Right lobe of liver (tissue), 6 donors: ENCODE data around the gene PALM3. TPM values are rescaled to one million over a fixed set of nuclear protein-coding genes. Genes with fewer than 3 reads are reported as not detected.
A peak's percentile ranks its signal among the peaks of the same experiment; 100 is the strongest.

Experiments used
- ATAC-seq, 4 donors: fragments of 200-7000 bp; cut with Tn5 transposase; one replicate each; pipeline ENCODE4 v1.9.1; 2020; ENCODE audit warnings: mild to moderate bottlenecking in 4 of 4, moderate library complexity in 4 of 4
- DNase-seq, 3 donors: peaks; one replicate each; pipeline ENCODE4 v3.0.0-alpha.2; 2020
- H3K27ac ChIP-seq, 3 donors: fragments of 200-600 bp; one replicate each; pipeline ENCODE4 v1.8.0; 2022
- H3K27me3 ChIP-seq, 2 donors: fragments of 200-600 bp; one replicate each; pipeline ENCODE4 v1.8.0; 2022
- H3K36me3 ChIP-seq, 4 donors: fragments of 200-600 bp; sonication (generic) in 1 of 4; one replicate each; pipeline versions ENCODE4 v1.5.1 to v1.8.0; 2017 to 2022; ENCODE audit warnings: control low read depth in 1 of 4
- H3K4me1 ChIP-seq, 4 donors: fragments of 200-600 bp; sonication (generic) in 1 of 4; one replicate each; pipeline versions ENCODE4 v1.5.1 to v1.8.0; 2017 to 2022; ENCODE audit warnings: control low read depth in 1 of 4
- H3K4me3 ChIP-seq, 3 donors: fragments of 200-600 bp; one replicate each; pipeline ENCODE4 v1.8.0; 2022
- H3K9me3 ChIP-seq, 4 donors: fragments of 200-600 bp; sonication (generic) in 1 of 4; one replicate each; pipeline versions ENCODE4 v1.5.1 to v1.8.0; 2017 to 2022; ENCODE audit warnings: control low read depth in 1 of 4
- CTCF ChIP-seq, 4 donors: fragments of 200-600 bp in 3 of 4; fragments of 450-650 bp in 1 of 4; IDR thresholded peaks; one replicate each; pipeline versions ENCODE4 v1.5.1 to v1.8.0; 2016 to 2022; ENCODE audit warnings: antibody characterized with exemption in 4 of 4, mild to moderate bottlenecking in 2 of 4
- POLR2A ChIP-seq: fragments of 450-650 bp; IDR thresholded peaks from one replicate; pipeline ENCODE4 v1.6.1; 2017; ENCODE audit warnings: antibody characterized with exemption, mild to moderate bottlenecking
- WGBS: methylation state at CpG from one replicate; pipeline ENCODE4 v1.1.6; 2018; ENCODE audit warnings: low coverage, low lambda C conversion rate; ENCODE audit not compliant: insufficient coverage; ENCODE audit errors: missing lambda C conversion rate; 5-methylcytosine and 5-hydroxymethylcytosine counted together
- intact Hi-C, 2 donors: fragments of 100-400 bp; cut with DNase I; formaldehyde crosslinking; loops; one replicate each; pipeline versions ENCODE4 v1.11.2 to v1.14.1; 2022
- total RNA-seq, 6 experiments: library from RNA; depleted of rRNA in 2 of 6; stranded (reverse); fragments of >200 nt in 2 of 6; fragmentation: NEBNext Ultra II Directional in 3 of 6; extraction: Animal tissue kit (Norgen Biotek cat#: 25700) in 3 of 6; gene quantifications; one replicate each; pipeline versions ENCODE4 v1.1.0 to v1.2.4, GENCODE V29; 2016 to 2023
- donor health status: DM: no; HTN: yes; CAD: no.
- donor health status: DM: no; HTN: no; CAD: no.
- donor health status: DM: no; HTN: no; CAD: no.
- donor health status: DM: no; HTN: yes; CAD: no.
- donor health status: DM: no; HTN: yes; CAD: no.

PALM3 gene
- total RNA-seq, 6 experiments from 2014 or later, result 5.3 to 33.9 (median 17.0) TPM

DNA sequence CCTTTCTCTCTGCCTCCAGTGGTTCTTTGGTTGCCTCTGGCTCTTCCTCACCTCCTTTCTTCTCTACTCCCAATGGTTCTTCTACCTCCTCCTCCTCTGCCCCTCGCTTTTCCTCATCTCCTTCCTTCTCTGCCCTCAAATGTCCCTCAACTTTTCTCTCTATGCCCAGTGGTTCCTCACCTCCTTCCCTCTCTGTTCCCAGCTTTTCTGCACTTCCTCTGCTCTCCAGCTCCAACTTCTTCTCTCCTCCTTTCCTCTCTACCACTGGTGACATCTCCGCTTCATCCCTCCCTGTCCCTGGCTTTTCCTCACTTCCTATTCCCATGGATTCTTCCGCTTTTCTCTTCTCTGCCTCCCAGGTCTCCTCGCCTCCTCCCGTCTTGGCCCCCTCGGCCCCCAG lies 7.8 kb downstream of the PALM3 start:
- ATAC-seq (no peak), DNase-seq (no peak)
- no peak overlapping the region for H3K4me3 ChIP-seq
- peaks cover 0 to 13% (median 5%) of the 10 kb centered on the region in 4 donors for H3K36me3 ChIP-seq
- no peak overlapping the region for H3K27ac ChIP-seq
- H3K9me3 ChIP-seq, result no peaks in the 10 kb centered on the region
- no peaks in the 10 kb centered on the region for H3K27me3 ChIP-seq
- TF ChIP-seq POLR2A, result no peak
- no peak for TF ChIP-seq CTCF (IDR thresholded peaks at IDR 0.05)
- H3K4me1 ChIP-seq, result peaks cover 0 to 3% (median 1%) of the 10 kb centered on the region in 4 donors
- 89% methylated on average over 6 of the region's 6 CpGs for WGBS
- intact Hi-C loops, result loop anchor here in 1 of 2 donors (10.0 kb wide), 1 partner anchor 169 kb away; no protein-coding TSS in a partner anchor

- ATAC-seq (peak in 1 of 4 donors; percentile 4), DNase-seq (no peak)
- TF ChIP-seq CTCF (IDR thresholded peaks at IDR 0.05), result no peak
- TF ChIP-seq POLR2A, result no peak
- no CpG with 5 or more reads among the region's 11 CpGs for WGBS
- Histone ChIP-seq H3K27me3 (no peaks in the 10 kb centered on the region), H3K9me3 (no peaks in the 10 kb centered on the region), H3K4me1 (no peaks in the 10 kb centered on the region), H3K27ac (no peak overlapping the region), H3K4me3 (no peak overlapping the region), H3K36me3 (peaks cover 0 to 13% (median 5%) of the 10 kb centered on the region in 4 donors)
- intact Hi-C loops, result loop anchor here in 1 of 2 donors (10.0 kb wide), 1 partner anchor 169 kb away; no protein-coding TSS in a partner anchor
Measured at GRCh38 chr19:14053500-14053899, 8.4 kb downstream of the PALM3 start.

- no peak for ATAC-seq
- 100% methylated on average over 2 of the region's 3 CpGs for WGBS
- Histone ChIP-seq H3K27me3 (no peaks in the 10 kb centered on the region), H3K36me3 (peaks cover 0 to 13% (median 5%) of the 10 kb centered on the region in 4 donors), H3K4me1 (no peaks in the 10 kb centered on the region), H3K4me3 (no peak overlapping the region), H3K9me3 (no peaks in the 10 kb centered on the region), H3K27ac (no peak overlapping the region)
- DNase-seq, result no peak
- intact Hi-C loops, result loop anchor here in 1 of 2 donors (10.0 kb wide), 1 partner anchor 168 kb away; no protein-coding TSS in a partner anchor
- no peak for TF ChIP-seq POLR2A
- TF ChIP-seq CTCF (IDR thresholded peaks at IDR 0.05), result no peak
Measured at GRCh38 chr19:14053032-14053431, 8.8 kb downstream of the PALM3 start.

DNA sequence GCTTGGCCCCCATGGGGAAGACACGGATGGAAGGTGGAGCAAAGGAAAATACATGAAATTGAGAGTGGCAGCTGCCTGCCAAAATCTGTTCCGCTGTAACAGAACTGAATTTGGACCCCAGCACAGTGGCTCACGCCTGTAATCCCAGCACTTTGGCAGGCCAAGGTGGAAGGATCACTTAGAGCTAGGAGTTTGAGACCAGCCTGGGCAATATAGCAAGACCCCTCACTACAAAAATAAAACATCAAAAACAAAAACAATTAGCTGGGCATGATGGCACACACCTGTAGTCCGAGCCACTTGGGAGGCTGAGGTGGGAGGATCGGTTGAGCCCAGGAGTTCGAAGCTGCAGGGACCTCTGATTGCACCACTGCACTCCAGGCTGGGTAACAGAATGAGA lies 9.4 kb downstream of the PALM3 start:
- ATAC-seq (no peak), DNase-seq (no peak)
- Histone ChIP-seq H3K27me3 (no peaks in the 10 kb centered on the region), H3K27ac (no peak overlapping the region), H3K36me3 (peaks cover 0 to 13% (median 5%) of the 10 kb centered on the region in 4 donors), H3K9me3 (no peaks in the 10 kb centered on the region), H3K4me3 (no peak overlapping the region), H3K4me1 (no peaks in the 10 kb centered on the region)
- 65% methylated on average over 4 of the region's 6 CpGs for WGBS
- TF ChIP-seq CTCF (IDR thresholded peaks at IDR 0.05), result no peak
- no peak for TF ChIP-seq POLR2A
- intact Hi-C loops, result loop anchor here in 1 of 2 donors (10.0 kb wide), 1 partner anchor 168 kb away; no protein-coding TSS in a partner anchor
